HFF-Myc (cell line): Measurements from ENCODE around the gene POFUT1.

Source experiments
- DNase-seq: peaks from one replicate; pipeline ENCODE4 v3.0.0-alpha.2; 2011; ENCODE audit warnings: low read depth; ENCODE audit errors: extremely low read depth
- H3K4me3 ChIP-seq: replicated peaks from 2 replicates; pipeline ENCODE4 v1.5.1; 2011; ENCODE audit warnings: low read depth, mild to moderate bottlenecking, control low read depth, low read length
- CTCF ChIP-seq: IDR thresholded peaks from 2 replicates; pipeline ENCODE4 v1.5.1; 2012; ENCODE audit warnings: mild to moderate bottlenecking, low read depth, low read length, control low read depth; ENCODE audit errors: missing control alignments

Gene POFUT1

GRCh38 chr20:32218156-32218900 lies 10.6 kb downstream of the POFUT1 start:
- no peak for DNase-seq
- TF ChIP-seq CTCF, result no peak
- H3K4me3 ChIP-seq, result no peak overlapping the region

GRCh38 chr20:32224463-32224862 lies 16.8 kb downstream of the POFUT1 start:
- DNase-seq, result no peak
- no peak for TF ChIP-seq CTCF
- H3K4me3 ChIP-seq, result no peak overlapping the region

GRCh38 chr20:32226391-32226790 lies 18.7 kb downstream of the POFUT1 start:
- no peak for TF ChIP-seq CTCF
- no peak overlapping the region for H3K4me3 ChIP-seq
- DNase-seq, result no peak

- no peak overlapping the region for H3K4me3 ChIP-seq
- no peak for TF ChIP-seq CTCF
- DNase-seq, result no peak
Measured at GRCh38 chr20:32227306-32227705, 19.6 kb downstream of the POFUT1 start.

- no peak for DNase-seq
- TF ChIP-seq CTCF, result no peak
- no peak overlapping the region for H3K4me3 ChIP-seq
Measured at GRCh38 chr20:32227744-32228688, 20.3 kb downstream of the POFUT1 start.

- no peak for TF ChIP-seq CTCF
- H3K4me3 ChIP-seq, result no peak overlapping the region
- no peak for DNase-seq
Measured at GRCh38 chr20:32229251-32229747, 21.6 kb downstream of the POFUT1 start.
